K562 (cell line): ENCODE results near the gene NFAM1. TPM values are rescaled to one million over a fixed set of nuclear protein-coding genes. Genes with fewer than 3 reads are reported as not detected.

Source experiments
- ATAC-seq: fragments of 200-7000 bp; cut with Tn5 transposase; 3 replicates; pipeline ENCODE4 v1.9.1; 2020; ENCODE audit warnings: moderate library complexity
- BruUV-seq: library from RNA; stranded (reverse); fragments of 400-500 nt; replicated peaks from 2 replicates; lab custom pipeline; 2021; lab: Mats Ljungman, UMichigan
- CTCF ChIA-PET: fragments of 300-600 bp; formaldehyde crosslinking; extraction: SDS; loops from one replicate; lab custom pipeline; 2021; ENCODE audit warnings: low intra/inter-chr PET ratio; lab: Yijun Ruan, JAX
- POLR2A ChIA-PET: fragments of 300-600, 350-650 bp; sonication (Branson Sonifier 250); formaldehyde crosslinking; extraction: SDS; loops from one replicate; lab custom pipeline; 2021; ENCODE audit warnings: antibody characterized with exemption, inconsistent platforms; lab: Yijun Ruan, JAX
- DNase-seq, 4 experiments: peaks; one replicate each; pipeline versions ENCODE4 v3.0.0 to v3.0.0-alpha.2; 2011 to 2018; ENCODE audit warnings: low spot score in 3 of 4, mixed read lengths in 3 of 4; ENCODE audit errors: extremely low read depth in 1 of 4
- FAIRE-seq: peaks from 2 replicates; lab custom pipeline; 2011; peaks lifted over from hg19 to GRCh38; lab: Jason Lieb, UNC
- H2AFZ ChIP-seq: 2 replicates; pipeline ENCODE4 v1.6.0; 2011; ENCODE audit warnings: low read depth, low read length, control low read depth, inconsistent platforms
- H3K27ac ChIP-seq: fragments of 200-600 bp; 3 replicates; pipeline ENCODE4 v1.8.0; 2011; ENCODE audit warnings: low read depth, mild to moderate bottlenecking, control low read depth, inconsistent platforms, low read length, moderate library complexity, mixed read lengths; ENCODE audit errors: extremely low read depth
- H3K27me3 ChIP-seq, 2 experiments: fragments of 300-600 bp in 1 of 2; 2 replicates in 1 of 2; 3 replicates in 1 of 2; pipeline versions ENCODE4 v1.6.0 to v1.8.0; 2011; ENCODE audit warnings: inconsistent platforms in 2 of 2, low read length in 2 of 2, mild to moderate bottlenecking in 1 of 2, mixed read lengths in 1 of 2, moderate library complexity in 1 of 2; ENCODE audit not compliant: control insufficient read depth in 2 of 2, insufficient read depth in 2 of 2
- H3K36me3 ChIP-seq: fragments of 300-600 bp; 3 replicates; pipeline ENCODE4 v1.8.0; 2011; ENCODE audit warnings: mild to moderate bottlenecking, low read length, inconsistent platforms; ENCODE audit not compliant: control insufficient read depth, insufficient read depth
- H3K4me1 ChIP-seq, 2 experiments: fragments of 200-600 bp in 1 of 2; replicated peaks in 1 of 2; 2 replicates in 1 of 2; 3 replicates in 1 of 2; pipeline versions ENCODE4 v1.5.1 to v1.8.0; 2011; ENCODE audit warnings: inconsistent platforms in 2 of 2, low read length in 2 of 2, mild to moderate bottlenecking in 1 of 2, mixed read lengths in 1 of 2, moderate library complexity in 1 of 2; ENCODE audit not compliant: control insufficient read depth in 2 of 2, insufficient read depth in 2 of 2
- H3K4me2 ChIP-seq: 2 replicates; pipeline ENCODE4 v1.6.1; 2011; ENCODE audit warnings: low read length, control low read depth, inconsistent platforms, mixed read lengths; ENCODE audit not compliant: insufficient read depth
- H3K4me3 ChIP-seq: fragments of 200-600 bp; sonication (generic), shearing (Covaris generic); 2 replicates; pipeline ENCODE4 v1.5.1; 2016; ENCODE audit warnings: control low read depth, inconsistent platforms
- H3K79me2 ChIP-seq: fragments of 200-600 bp; 3 replicates; pipeline ENCODE4 v1.8.0; 2011; ENCODE audit warnings: low read length, inconsistent platforms; ENCODE audit not compliant: control insufficient read depth, insufficient read depth
- H3K9ac ChIP-seq, 2 experiments: 2 replicates each; pipeline versions ENCODE4 v1.6.0 to v1.6.1; 2011; ENCODE audit warnings: low read depth in 2 of 2, low read length in 2 of 2, control low read depth in 1 of 2, inconsistent platforms in 1 of 2, mild to moderate bottlenecking in 1 of 2, mixed read lengths in 1 of 2; ENCODE audit not compliant: insufficient read depth in 1 of 2
- H3K9me1 ChIP-seq: one replicate; pipeline ENCODE4 v1.6.0; 2011; ENCODE audit warnings: inconsistent platforms, mild to moderate bottlenecking, low read length, moderate library complexity; ENCODE audit not compliant: control insufficient read depth, insufficient read depth
- H3K9me3 ChIP-seq: replicated peaks from 2 replicates; pipeline ENCODE4 v1.5.1; 2011; ENCODE audit warnings: low read depth, low read length, inconsistent platforms; ENCODE audit not compliant: control insufficient read depth, insufficient read depth
- H4K20me1 ChIP-seq: replicated peaks from 2 replicates; pipeline ENCODE4 v1.6.1; 2011; ENCODE audit warnings: low read length, inconsistent platforms, mixed read lengths; ENCODE audit not compliant: control insufficient read depth, insufficient read depth
- ARID1B ChIP-seq: fragments of 450-650 bp; IDR thresholded peaks from 2 replicates; pipeline ENCODE4 v1.6.1; 2016; ENCODE audit warnings: antibody characterized with exemption, mild to moderate bottlenecking, inconsistent platforms
- HDAC3 ChIP-seq: fragments of 450-650 bp; IDR thresholded peaks from 2 replicates; pipeline ENCODE4 v1.6.1; 2018; ENCODE audit warnings: borderline replicate concordance, mild to moderate bottlenecking, moderate library complexity; ENCODE audit not compliant: partially characterized antibody
- HDAC6 ChIP-seq: IDR thresholded peaks from 2 replicates; pipeline ENCODE4 v1.6.1; 2012; ENCODE audit warnings: low read depth, mild to moderate bottlenecking, control low read depth, inconsistent platforms, low read length, moderate library complexity
- HMG20A ChIP-seq: fragments of 450-650 bp; formaldehyde crosslinking; conservative IDR thresholded peaks from 2 replicates; pipeline ENCODE4 v1.4.0; 2020; ENCODE audit warnings: mild to moderate bottlenecking, mixed read lengths
- MAFG ChIP-seq: fragments of 450-650 bp; conservative IDR thresholded peaks from 2 replicates; pipeline ENCODE4 v1.6.1; 2016; ENCODE audit warnings: missing genetic modification characterization, missing compliant biosample characterization
- THRAP3 ChIP-seq: fragments of 450-650 bp; IDR thresholded peaks from 2 replicates; pipeline ENCODE4 v1.6.1; 2016; ENCODE audit warnings: mild to moderate bottlenecking, inconsistent platforms, borderline replicate concordance
- XRCC3 ChIP-seq: fragments of 450-650 bp; IDR thresholded peaks from 2 replicates; pipeline ENCODE4 v1.6.1; 2017; ENCODE audit warnings: mild to moderate bottlenecking, moderate library complexity
- ZNF316 ChIP-seq: fragments of 450-650 bp; IDR thresholded peaks from 2 replicates; pipeline ENCODE4 v1.6.1; 2016
- ZNF584 ChIP-seq: fragments of 200-800 bp; sonication (Bioruptor generic); IDR thresholded peaks from 2 replicates; pipeline ENCODE4 v1.6.1; 2016; ENCODE audit warnings: low read depth, mild to moderate bottlenecking, missing genetic modification characterization, missing compliant biosample characterization
- WGBS: fragments of 100-300 bp; shearing (Covaris generic); methylation state at CpG from one replicate; pipeline ENCODE4 v1.1.6; 2016; ENCODE audit warnings: low coverage, mixed read lengths; ENCODE audit not compliant: insufficient coverage; ENCODE audit errors: missing lambda C conversion rate; 5-methylcytosine and 5-hydroxymethylcytosine counted together
- in situ Hi-C: fragments of 300-500 bp; cut with MboI; formaldehyde crosslinking; loops from 4 replicates; pipeline ENCODE4 v1.15.0; 2018; ENCODE audit warnings: inconsistent platforms, mixed read lengths
- intact Hi-C: fragments of 100-400 bp; cut with micrococcal nuclease; formaldehyde crosslinking; loops from 2 replicates; pipeline ENCODE4 v1.14.2; 2022
- polyA plus RNA-seq, 8 experiments: library from polyadenylated mRNA; depleted of rRNA in 4 of 8; stranded (reverse) in 5 of 8; unstranded in 3 of 8; fragments of >200 nt; fragmentation: Nextera tagmentation in 2 of 8; fragmentation: Illumina TruSeq in 1 of 8; extraction: Ambion mirVana in 2 of 8; extraction: Trizol in 1 of 8; gene quantifications; 2 replicates each; pipeline versions ENCODE4 v1.2.1 to v1.2.3, GENCODE V29; 2011 to 2014; ENCODE audit warnings: inconsistent platforms in 1 of 8, missing spikeins in 1 of 8
- total RNA-seq, 7 experiments: library from RNA; depleted of rRNA in 6 of 7; stranded (reverse); fragments of >200 nt in 6 of 7; fragmentation: Illumina TruSeq in 2 of 7; extraction: Trizol in 2 of 7; gene quantifications; 2 replicates each; pipeline versions ENCODE4 v1.2.1 to v1.2.3, GENCODE V29; 2011 to 2021; ENCODE audit warnings: low replicate concordance in 1 of 7
- TF ChIP-seq, protein P1 (sequence below): sonication (generic); formaldehyde crosslinking; IDR thresholded peaks from 2 replicates; pipeline ENCODE4 v1.8.0; 2023; ENCODE audit warnings: missing genetic modification reagents, mild to moderate bottlenecking, borderline replicate concordance
- TF ChIP-seq, protein P2 (sequence below): fragments of 250-450 bp; sonication (Bioruptor Pico); IDR thresholded peaks from 2 replicates; pipeline ENCODE4 v1.5.0; 2021

NFAM1 gene
- total and polyA plus RNA-seq, 9 of the 15 experiments (the other 6 are each of a cell fraction or from before 2014, with no cell fraction given): 0.01 to 0.18 (median 0.03) TPM; not detected in 5

DNA sequence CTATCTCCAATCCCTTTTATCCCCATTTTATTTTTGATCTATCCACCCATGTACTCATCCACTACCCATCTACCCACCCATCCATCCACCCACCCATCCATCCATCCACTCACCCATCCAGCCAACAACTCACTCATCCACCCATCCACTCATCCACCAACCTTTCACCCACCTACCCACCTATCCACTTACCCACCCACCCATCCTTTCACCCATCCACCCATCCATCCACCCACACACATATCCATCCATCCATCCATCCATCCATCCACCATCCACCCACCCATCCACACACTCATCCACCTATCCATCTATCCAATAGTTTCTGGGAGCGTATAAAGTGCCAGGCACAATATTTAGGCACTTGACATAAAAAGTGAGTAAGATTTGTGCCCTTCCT is 39.2 kb upstream of the NFAM1 start:
- WGBS: 89% methylated on average over 1 of the region's 1 CpG
- POLR2A ChIA-PET: interaction anchor here (0.7 kb wide), 1 partner anchor 92 kb away, joined by 3 read pairs; no protein-coding TSS in a partner anchor
- no peaks in the 10 kb centered on the region for H3K79me2 ChIP-seq
- BruUV-seq: no TSS peak
- H3K4me2 ChIP-seq: no peak overlapping the region
- TF ChIP-seq THRAP3 (no peak), HDAC6 (no peak), ZNF584 (no peak), HDAC3 (no peak), HMG20A (CRISPR knock-in tag) (no peak), XRCC3 (no peak), ZNF316 (no peak), MAFG (no peak), ARID1B (no peak)
- TF ChIP-seq, protein P1, sequence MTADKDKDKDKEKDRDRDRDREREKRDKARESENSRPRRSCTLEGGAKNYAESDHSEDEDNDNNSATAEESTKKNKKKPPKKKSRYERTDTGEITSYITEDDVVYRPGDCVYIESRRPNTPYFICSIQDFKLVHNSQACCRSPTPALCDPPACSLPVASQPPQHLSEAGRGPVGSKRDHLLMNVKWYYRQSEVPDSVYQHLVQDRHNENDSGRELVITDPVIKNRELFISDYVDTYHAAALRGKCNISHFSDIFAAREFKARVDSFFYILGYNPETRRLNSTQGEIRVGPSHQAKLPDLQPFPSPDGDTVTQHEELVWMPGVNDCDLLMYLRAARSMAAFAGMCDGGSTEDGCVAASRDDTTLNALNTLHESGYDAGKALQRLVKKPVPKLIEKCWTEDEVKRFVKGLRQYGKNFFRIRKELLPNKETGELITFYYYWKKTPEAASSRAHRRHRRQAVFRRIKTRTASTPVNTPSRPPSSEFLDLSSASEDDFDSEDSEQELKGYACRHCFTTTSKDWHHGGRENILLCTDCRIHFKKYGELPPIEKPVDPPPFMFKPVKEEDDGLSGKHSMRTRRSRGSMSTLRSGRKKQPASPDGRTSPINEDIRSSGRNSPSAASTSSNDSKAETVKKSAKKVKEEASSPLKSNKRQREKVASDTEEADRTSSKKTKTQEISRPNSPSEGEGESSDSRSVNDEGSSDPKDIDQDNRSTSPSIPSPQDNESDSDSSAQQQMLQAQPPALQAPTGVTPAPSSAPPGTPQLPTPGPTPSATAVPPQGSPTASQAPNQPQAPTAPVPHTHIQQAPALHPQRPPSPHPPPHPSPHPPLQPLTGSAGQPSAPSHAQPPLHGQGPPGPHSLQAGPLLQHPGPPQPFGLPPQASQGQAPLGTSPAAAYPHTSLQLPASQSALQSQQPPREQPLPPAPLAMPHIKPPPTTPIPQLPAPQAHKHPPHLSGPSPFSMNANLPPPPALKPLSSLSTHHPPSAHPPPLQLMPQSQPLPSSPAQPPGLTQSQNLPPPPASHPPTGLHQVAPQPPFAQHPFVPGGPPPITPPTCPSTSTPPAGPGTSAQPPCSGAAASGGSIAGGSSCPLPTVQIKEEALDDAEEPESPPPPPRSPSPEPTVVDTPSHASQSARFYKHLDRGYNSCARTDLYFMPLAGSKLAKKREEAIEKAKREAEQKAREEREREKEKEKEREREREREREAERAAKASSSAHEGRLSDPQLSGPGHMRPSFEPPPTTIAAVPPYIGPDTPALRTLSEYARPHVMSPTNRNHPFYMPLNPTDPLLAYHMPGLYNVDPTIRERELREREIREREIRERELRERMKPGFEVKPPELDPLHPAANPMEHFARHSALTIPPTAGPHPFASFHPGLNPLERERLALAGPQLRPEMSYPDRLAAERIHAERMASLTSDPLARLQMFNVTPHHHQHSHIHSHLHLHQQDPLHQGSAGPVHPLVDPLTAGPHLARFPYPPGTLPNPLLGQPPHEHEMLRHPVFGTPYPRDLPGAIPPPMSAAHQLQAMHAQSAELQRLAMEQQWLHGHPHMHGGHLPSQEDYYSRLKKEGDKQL (CRISPR knock-in tag): no peak
- TF ChIP-seq, protein P2, sequence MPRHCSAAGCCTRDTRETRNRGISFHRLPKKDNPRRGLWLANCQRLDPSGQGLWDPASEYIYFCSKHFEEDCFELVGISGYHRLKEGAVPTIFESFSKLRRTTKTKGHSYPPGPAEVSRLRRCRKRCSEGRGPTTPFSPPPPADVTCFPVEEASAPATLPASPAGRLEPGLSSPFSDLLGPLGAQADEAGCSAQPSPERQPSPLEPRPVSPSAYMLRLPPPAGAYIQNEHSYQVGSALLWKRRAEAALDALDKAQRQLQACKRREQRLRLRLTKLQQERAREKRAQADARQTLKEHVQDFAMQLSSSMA (CRISPR knock-in tag): no peak
- no peak overlapping the region for H3K9ac ChIP-seq
- CTCF ChIA-PET: no interaction called here
- no peaks in the 10 kb centered on the region; a peak in 1 of 5 replicates for H3K27me3 ChIP-seq
- no peaks in the 10 kb centered on the region for H3K9me3 ChIP-seq
- in situ Hi-C loops: no loop called here
- no peak overlapping the region for H3K4me3 ChIP-seq
- no peak overlapping the region for H3K27ac ChIP-seq
- no peaks in the 10 kb centered on the region for H3K9me1 ChIP-seq
- DNase-seq (no peak), FAIRE-seq (no peak), ATAC-seq (no peak)
- H3K4me1 ChIP-seq: no peaks in the 10 kb centered on the region; a peak in 1 of 5 replicates
- no peak overlapping the region for H2AFZ ChIP-seq
- H4K20me1 ChIP-seq: no peaks in the 10 kb centered on the region
- intact Hi-C loops: no loop called here
- no peaks in the 10 kb centered on the region for H3K36me3 ChIP-seq
